ENCODE results near the gene DSCAML1.

Gene DSCAML1

GRCh38 chr11:117515892-117516787, 280.9 kb downstream of the DSCAML1 start:
- no peak overlapping the region for H3K4me2 ChIP-seq (ENCODE audit: low read length)
- peaks cover 6% of the 10 kb centered on the region; the same call in 1 of the 2 replicates for H3K4me1 ChIP-seq (ENCODE audit: low read length)
- no peaks in the 10 kb centered on the region for H3K27me3 ChIP-seq (ENCODE audit: low read depth, low read length)
- no peaks in the 10 kb centered on the region for H3K36me3 ChIP-seq (replicated peaks; ENCODE audit: low read depth, low read length)
- no peak overlapping the region for H3K4me3 ChIP-seq (ENCODE audit: low read length)
- no peak overlapping the region for H3K9ac ChIP-seq (ENCODE audit: low read length)
- H4K20me1 ChIP-seq (ENCODE audit: insufficient read depth, low read length), result no peaks in the 10 kb centered on the region
- no peaks in the 10 kb centered on the region for H3K79me2 ChIP-seq (ENCODE audit: low read length)
- H2AFZ ChIP-seq (ENCODE audit: low read depth, low read length), result no peak overlapping the region
- H3K27ac ChIP-seq (ENCODE audit: low read length), result no peak overlapping the region
- TF ChIP-seq CTCF (IDR thresholded peaks at IDR 0.05; ENCODE audit: low read depth, low read length) (no peak), EZH2phosphoT487 (IDR thresholded peaks at IDR 0.05; ENCODE audit: low read depth) (no peak)
- H3K9me3 ChIP-seq (ENCODE audit: insufficient read depth, low read length), result no peaks in the 10 kb centered on the region

GRCh38 chr11:117514256-117514655, 282.8 kb downstream of the DSCAML1 start:
- Histone ChIP-seq H3K27ac (ENCODE audit: low read length) (no peak overlapping the region), H2AFZ (ENCODE audit: low read depth, low read length) (no peak overlapping the region), H3K4me1 (ENCODE audit: low read length) (peaks cover 6% of the 10 kb centered on the region; the same call in 1 of the 2 replicates), H3K9me3 (ENCODE audit: insufficient read depth, low read length) (no peaks in the 10 kb centered on the region), H3K36me3 (replicated peaks; ENCODE audit: low read depth, low read length) (no peaks in the 10 kb centered on the region), H3K4me3 (ENCODE audit: low read length) (no peak overlapping the region), H4K20me1 (ENCODE audit: insufficient read depth, low read length) (no peaks in the 10 kb centered on the region), H3K27me3 (ENCODE audit: low read depth, low read length) (no peaks in the 10 kb centered on the region), H3K9ac (ENCODE audit: low read length) (no peak overlapping the region), H3K4me2 (ENCODE audit: low read length) (no peak overlapping the region), H3K79me2 (ENCODE audit: low read length) (no peaks in the 10 kb centered on the region)
- TF ChIP-seq EZH2phosphoT487 (IDR thresholded peaks at IDR 0.05; ENCODE audit: low read depth) (no peak), CTCF (IDR thresholded peaks at IDR 0.05; ENCODE audit: low read depth, low read length) (no peak)

- Histone ChIP-seq H3K9ac (ENCODE audit: low read length) (no peak overlapping the region), H3K36me3 (replicated peaks; ENCODE audit: low read depth, low read length) (no peaks in the 10 kb centered on the region), H3K4me3 (ENCODE audit: low read length) (no peak overlapping the region), H4K20me1 (ENCODE audit: insufficient read depth, low read length) (no peaks in the 10 kb centered on the region), H3K27ac (ENCODE audit: low read length) (no peak overlapping the region), H3K9me3 (ENCODE audit: insufficient read depth, low read length) (no peaks in the 10 kb centered on the region), H3K27me3 (ENCODE audit: low read depth, low read length) (no peaks in the 10 kb centered on the region), H3K4me1 (ENCODE audit: low read length) (peaks cover 6% of the 10 kb centered on the region; the same call in 1 of the 2 replicates), H2AFZ (ENCODE audit: low read depth, low read length) (no peak overlapping the region), H3K79me2 (ENCODE audit: low read length) (no peaks in the 10 kb centered on the region), H3K4me2 (ENCODE audit: low read length) (no peak overlapping the region)
- TF ChIP-seq CTCF (IDR thresholded peaks at IDR 0.05; ENCODE audit: low read depth, low read length) (no peak), EZH2phosphoT487 (IDR thresholded peaks at IDR 0.05; ENCODE audit: low read depth) (no peak)
Measured at GRCh38 chr11:117513666-117514065, 283.4 kb downstream of the DSCAML1 start.

- Histone ChIP-seq H3K4me2 (ENCODE audit: low read length) (no peak overlapping the region), H3K9ac (ENCODE audit: low read length) (no peak overlapping the region), H2AFZ (ENCODE audit: low read depth, low read length) (no peak overlapping the region), H3K36me3 (replicated peaks; ENCODE audit: low read depth, low read length) (no peaks in the 10 kb centered on the region), H3K9me3 (ENCODE audit: insufficient read depth, low read length) (no peaks in the 10 kb centered on the region), H3K4me3 (ENCODE audit: low read length) (no peak overlapping the region), H4K20me1 (ENCODE audit: insufficient read depth, low read length) (no peaks in the 10 kb centered on the region), H3K27ac (ENCODE audit: low read length) (no peak overlapping the region), H3K79me2 (ENCODE audit: low read length) (no peaks in the 10 kb centered on the region), H3K27me3 (ENCODE audit: low read depth, low read length) (no peaks in the 10 kb centered on the region), H3K4me1 (ENCODE audit: low read length) (peaks cover 6% of the 10 kb centered on the region; the same call in 1 of the 2 replicates)
- TF ChIP-seq CTCF (IDR thresholded peaks at IDR 0.05; ENCODE audit: low read depth, low read length) (no peak), EZH2phosphoT487 (IDR thresholded peaks at IDR 0.05; ENCODE audit: low read depth) (no peak)
Measured at GRCh38 chr11:117511931-117512539, 285.0 kb downstream of the DSCAML1 start.
